B cell (primary cell): ENCODE measurements around the gene ZFP91.

Source experiments
- CTCF ChIP-seq: fragments of 200-600 bp; IDR thresholded peaks from one replicate; pipeline ENCODE4 v1.8.0; 2022; ENCODE audit warnings: antibody characterized with exemption, mild to moderate bottlenecking
- EZH2 ChIP-seq: IDR thresholded peaks from 2 replicates; pipeline ENCODE4 v1.6.1; 2012; ENCODE audit warnings: borderline replicate concordance, low read depth, mild to moderate bottlenecking, moderate library complexity, low read length; ENCODE audit not compliant: insufficient read depth, poor library complexity, severe bottlenecking

GRCh38 chr11:58577555-58578135 lies 1.2 kb upstream of the ZFP91 start:
- TF ChIP-seq EZH2 (no peak), CTCF (no peak)
